ENCODE data around the gene RFFL. TPM values are rescaled to one million over a fixed set of nuclear protein-coding genes. Genes with fewer than 3 reads are reported as not detected.

Gene RFFL
- total and polyA plus RNA-seq, 2 of the 4 experiments (the other 2 are of a cell fraction) = 11.6 to 19.2 TPM

- Histone ChIP-seq H3K27ac (ENCODE audit: insufficient read depth, low read length) (no peak overlapping the region), H2BK120ac (ENCODE audit: low read depth, low read length) (no peak overlapping the region), H3K79me1 (ENCODE audit: low read depth in 1 of 2, low read length in 2 of 2) (peaks cover 8 to 17% of the 10 kb centered on the region in 2 experiments; a peak in 3 of 4 replicates), H3K9me3 (ENCODE audit: control insufficient read depth, insufficient read depth, low read length) (no peaks in the 10 kb centered on the region), H2BK5ac (ENCODE audit: low read depth, low read length, poor library complexity, severe bottlenecking) (no peak overlapping the region), H3K9ac (ENCODE audit: low read depth, low read length) (no peak overlapping the region), H3K4me2 (ENCODE audit: low read depth, low read length) (no peak overlapping the region), H3K23ac (ENCODE audit: low read depth, low read length) (no peak overlapping the region), H3K14ac (replicated peaks; ENCODE audit: low read depth, low read length) (no peak overlapping the region), H2BK20ac (ENCODE audit: low read depth, low read length) (no peak overlapping the region), H4K5ac (ENCODE audit: low read depth, low read length) (no peak overlapping the region), H2AFZ (replicated peaks; ENCODE audit: low read length, poor library complexity) (no peak overlapping the region), H3K27me3 (ENCODE audit: control insufficient read depth, insufficient read depth, low read length) (no peaks in the 10 kb centered on the region), H2AK9ac (replicated peaks; ENCODE audit: low read depth, low read length, poor library complexity) (no peak overlapping the region), H3K4me3 (ENCODE audit: insufficient read depth, low read depth, low read length) (no peak overlapping the region), H2BK15ac (ENCODE audit: low read depth, low read length) (no peak overlapping the region), H3K36me3 (ENCODE audit: control insufficient read depth, insufficient read depth, low read length) (peaks cover 29% of the 10 kb centered on the region), H4K20me1 (ENCODE audit: insufficient read depth, low read length) (no peaks in the 10 kb centered on the region), H3K56ac (ENCODE audit: extremely low read depth, insufficient read depth, low read length) (no peak overlapping the region), H4K8ac (ENCODE audit: low read depth in 2 of 2, low read length in 2 of 2) (no peak overlapping the region), H2AK5ac (ENCODE audit: low read depth, low read length) (no peak overlapping the region), H4K91ac (ENCODE audit: insufficient read depth, low read depth, low read length) (no peak overlapping the region), H3K4me1 (ENCODE audit: control insufficient read depth, insufficient read depth, low read length) (no peaks in the 10 kb centered on the region), H3K4ac (ENCODE audit: low read depth, low read length) (no peak overlapping the region), H3K9me1 (ENCODE audit: insufficient read depth, low read length) (peaks cover 10% of the 10 kb centered on the region), H3K18ac (ENCODE audit: low read depth, low read length) (no peak overlapping the region)
- TF ChIP-seq USF2 (IDR thresholded peaks at IDR 0.05; ENCODE audit: low read depth, low read length) = no peak
- no peak for TF ChIP-seq CHD1 (IDR thresholded peaks at IDR 0.05; ENCODE audit: low read depth, low read length)
- no peak for TF ChIP-seq ELK1 (IDR thresholded peaks at IDR 0.05; ENCODE audit: borderline replicate concordance, low read depth, low read length)
- TF ChIP-seq BHLHE40 (IDR thresholded peaks at IDR 0.05; ENCODE audit: low read depth, low read length) = no peak
- TF ChIP-seq FOS (IDR thresholded peaks at IDR 0.05; ENCODE audit: low read depth, low read length) = no peak
- no peak for TF ChIP-seq NFE2L2 (IDR thresholded peaks at IDR 0.05; ENCODE audit: low read depth, low read length)
- TF ChIP-seq RFX5 (IDR thresholded peaks at IDR 0.05; ENCODE audit: low read depth, low read length) = no peak
- TF ChIP-seq CTCF (conservative IDR thresholded peaks at IDR 0.05; ENCODE audit: low read depth, low read length) = no peak
- TF ChIP-seq RCOR1 (IDR thresholded peaks at IDR 0.05; ENCODE audit: insufficient replicate concordance, low read length) = no peak
- no peak for TF ChIP-seq CEBPB (IDR thresholded peaks at IDR 0.05; ENCODE audit: low read depth, low read length)
- TF ChIP-seq SMC3 (IDR thresholded peaks at IDR 0.05; ENCODE audit: low read depth, low read length) = no peak
- TF ChIP-seq MXI1 (IDR thresholded peaks at IDR 0.05; ENCODE audit: borderline replicate concordance, low read depth, low read length) = no peak
- TF ChIP-seq MAZ (IDR thresholded peaks at IDR 0.05; ENCODE audit: borderline replicate concordance, low read depth, low read length) = no peak
- TF ChIP-seq MAFK (IDR thresholded peaks at IDR 0.05; ENCODE audit: low read depth, low read length) = no peak
- TF ChIP-seq RAD21 (IDR thresholded peaks at IDR 0.05; ENCODE audit: low read length) = no peak
- no peak for TF ChIP-seq POLR2A (IDR thresholded peaks at IDR 0.05; ENCODE audit: low read depth, low read length)
- ATAC-seq (ENCODE audit: low read depth) (no peak), DNase-seq (no peak)
- ChIA-PET CTCF (interaction anchor here (0.6 kb wide), 2 partner anchors 159 to 341 kb away, joined by 3 to 4 read pairs; partner anchors contain the start of gene UNC45B), POLR2A (ENCODE audit: unreplicated experiment) (no interaction called here)
- in situ Hi-C loops (cut with MboI; ENCODE audit: low sequenced_read_pairs) = loop anchor here (25.0 kb wide), 1 partner anchor 599 kb away; the partner anchor contains the start of genes AP2B1 and PEX12
- dilution Hi-C loops (cut with HindIII; ENCODE audit: low sequenced_read_pairs, unreplicated experiment) = no loop called here
- 100% methylated on average over 1 of the region's 2 CpGs; no CpG with 5 or more reads in 1 of the 2 experiments for WGBS, 2 experiments (ENCODE audit: extremely low coverage in 2 of 2, insufficient read length in 1 of 2)
- BruUV-seq (replicated peaks) = no TSS peak
- intact Hi-C loops (cut with micrococcal nuclease) = no loop called here
Observed at GRCh38 chr17:34988644-34989043, 74.9 kb downstream of the RFFL start.
